GM21737 (cell line): ENCODE results near the gene NPTXR.
"Not testable (repeated sequence)": the region's sequence is repeated elsewhere in the genome, so short reads cannot be mapped to it uniquely, and the experiment has no call there.

ENCODE experiments used
- ATAC-seq: cut with Tn5 transposase; IDR thresholded peaks from one replicate; pipeline ENCODE4 v1.9.1; 2021; ENCODE audit warnings: mild to moderate bottlenecking, moderate library complexity; ENCODE audit not compliant: unreplicated experiment

Gene NPTXR

GRCh38 chr22:38832005-38832978 lies 11.5 kb downstream of the NPTXR start:
- no peak for ATAC-seq

- ATAC-seq = no peak
Observed at GRCh38 chr22:38831166-38831945, 12.5 kb downstream of the NPTXR start.

- no peak for ATAC-seq
Observed at GRCh38 chr22:38830845-38831108, 13.1 kb downstream of the NPTXR start.

- ATAC-seq = no peak
Observed at GRCh38 chr22:38830026-38830844, 13.6 kb downstream of the NPTXR start.

GRCh38 chr22:38829485-38829884 lies 14.3 kb downstream of the NPTXR start:
- no peak for ATAC-seq

- no peak for ATAC-seq
Observed at GRCh38 chr22:38828616-38829205, 15.1 kb downstream of the NPTXR start.

GRCh38 chr22:38828191-38828590 lies 15.6 kb downstream of the NPTXR start:
- ATAC-seq = no peak

GRCh38 chr22:38827510-38827909 lies 16.3 kb downstream of the NPTXR start:
- no peak for ATAC-seq

- no peak for ATAC-seq
Observed at GRCh38 chr22:38826801-38827200, 17.0 kb downstream of the NPTXR start.

- no peak for ATAC-seq
Observed at GRCh38 chr22:38826386-38826785, 17.4 kb downstream of the NPTXR start.

GRCh38 chr22:38824585-38824984 lies 19.2 kb downstream of the NPTXR start:
- ATAC-seq = no peak

GRCh38 chr22:38823637-38824036 lies 20.2 kb downstream of the NPTXR start:
- no peak for ATAC-seq

- no peak for ATAC-seq
Observed at GRCh38 chr22:38823076-38823475, 20.8 kb downstream of the NPTXR start.

- ATAC-seq = no peak
Observed at GRCh38 chr22:38820020-38820419, 23.8 kb downstream of the NPTXR start.

GRCh38 chr22:38819387-38819940 lies 24.4 kb downstream of the NPTXR start:
- ATAC-seq = no peak

GRCh38 chr22:38817196-38817595 lies 26.6 kb downstream of the NPTXR start:
- ATAC-seq = no peak

GRCh38 chr22:38815842-38816241 lies 28.0 kb downstream of the NPTXR start:
- ATAC-seq = no peak

GRCh38 chr22:38811241-38811640 lies 32.6 kb downstream of the NPTXR start:
- ATAC-seq = no peak

- ATAC-seq = not testable (repeated sequence)
Observed at GRCh38 chr22:38805041-38805593, 38.7 kb downstream of the NPTXR start.

- ATAC-seq = no peak
Observed at GRCh38 chr22:38802671-38803121, 41.1 kb downstream of the NPTXR start.
